ENCODE data around the gene NUP210.

NUP210 gene

GRCh38 chr3:13372656-13373055 is 47.5 kb downstream of the NUP210 start:
- H2AFZ ChIP-seq (ENCODE audit: low read depth) = no peak overlapping the region
- no peak for TF ChIP-seq CTCF (conservative IDR thresholded peaks at IDR 0.05; ENCODE audit: low read depth, low read length)
- H4K20me1 ChIP-seq (ENCODE audit: insufficient read depth) = no peaks in the 10 kb centered on the region
- H3K4me1 ChIP-seq (ENCODE audit: low read depth, poor library complexity, severe bottlenecking) = no peaks in the 10 kb centered on the region
- no peaks in the 10 kb centered on the region for H3K36me3 ChIP-seq (ENCODE audit: insufficient read depth)
- no peaks in the 10 kb centered on the region for H3K79me2 ChIP-seq (ENCODE audit: insufficient read depth, low read depth)
- H3K27me3 ChIP-seq (ENCODE audit: insufficient read depth, low read depth) = no peaks in the 10 kb centered on the region
- no peak overlapping the region for H3K27ac ChIP-seq
- H3K9ac ChIP-seq = no peak overlapping the region
- H3K4me2 ChIP-seq = no peak overlapping the region
- no peak overlapping the region for H3K4me3 ChIP-seq (IDR thresholded peaks at IDR 0.05; ENCODE audit: insufficient read depth, low read depth, low read length)

GRCh38 chr3:13372126-13372525 is 48.0 kb downstream of the NUP210 start:
- no peak overlapping the region for H3K4me3 ChIP-seq (IDR thresholded peaks at IDR 0.05; ENCODE audit: insufficient read depth, low read depth, low read length)
- no peak overlapping the region for H3K9ac ChIP-seq
- H3K27me3 ChIP-seq (ENCODE audit: insufficient read depth, low read depth) = no peaks in the 10 kb centered on the region
- no peak overlapping the region for H2AFZ ChIP-seq (ENCODE audit: low read depth)
- H4K20me1 ChIP-seq (ENCODE audit: insufficient read depth) = no peaks in the 10 kb centered on the region
- H3K79me2 ChIP-seq (ENCODE audit: insufficient read depth, low read depth) = no peaks in the 10 kb centered on the region
- H3K36me3 ChIP-seq (ENCODE audit: insufficient read depth) = no peaks in the 10 kb centered on the region
- H3K4me2 ChIP-seq = no peak overlapping the region
- no peak overlapping the region for H3K27ac ChIP-seq
- TF ChIP-seq CTCF (conservative IDR thresholded peaks at IDR 0.05; ENCODE audit: low read depth, low read length) = no peak
- H3K4me1 ChIP-seq (ENCODE audit: low read depth, poor library complexity, severe bottlenecking) = no peaks in the 10 kb centered on the region

- TF ChIP-seq CTCF (conservative IDR thresholded peaks at IDR 0.05; ENCODE audit: low read depth, low read length) = no peak
- no peaks in the 10 kb centered on the region for H3K36me3 ChIP-seq (ENCODE audit: insufficient read depth)
- no peak overlapping the region for H3K4me3 ChIP-seq (IDR thresholded peaks at IDR 0.05; ENCODE audit: insufficient read depth, low read depth, low read length)
- no peak overlapping the region for H2AFZ ChIP-seq (ENCODE audit: low read depth)
- no peak overlapping the region for H3K27ac ChIP-seq
- H3K79me2 ChIP-seq (ENCODE audit: insufficient read depth, low read depth) = no peaks in the 10 kb centered on the region
- H3K4me1 ChIP-seq (ENCODE audit: low read depth, poor library complexity, severe bottlenecking) = no peaks in the 10 kb centered on the region
- H3K4me2 ChIP-seq = no peak overlapping the region
- no peak overlapping the region for H3K9ac ChIP-seq
- no peaks in the 10 kb centered on the region for H3K27me3 ChIP-seq (ENCODE audit: insufficient read depth, low read depth)
- H4K20me1 ChIP-seq (ENCODE audit: insufficient read depth) = no peaks in the 10 kb centered on the region
These were observed 48.7 kb downstream of the NUP210 start for GRCh38 chr3:13371100-13372075.

GRCh38 chr3:13370609-13371008 is 49.5 kb downstream of the NUP210 start:
- Histone ChIP-seq H3K9ac (no peak overlapping the region), H3K4me2 (no peak overlapping the region), H4K20me1 (ENCODE audit: insufficient read depth) (no peaks in the 10 kb centered on the region), H3K4me1 (ENCODE audit: low read depth, poor library complexity, severe bottlenecking) (no peaks in the 10 kb centered on the region), H3K4me3 (IDR thresholded peaks at IDR 0.05; ENCODE audit: insufficient read depth, low read depth, low read length) (no peak overlapping the region), H3K36me3 (ENCODE audit: insufficient read depth) (no peaks in the 10 kb centered on the region), H3K27ac (no peak overlapping the region), H3K79me2 (ENCODE audit: insufficient read depth, low read depth) (no peaks in the 10 kb centered on the region), H2AFZ (ENCODE audit: low read depth) (no peak overlapping the region), H3K27me3 (ENCODE audit: insufficient read depth, low read depth) (no peaks in the 10 kb centered on the region)
- TF ChIP-seq CTCF (conservative IDR thresholded peaks at IDR 0.05; ENCODE audit: low read depth, low read length) = no peak
